Left ventricle myocardium inferior (tissue), 1 donor: ENCODE data around the gene TMEM14A. TPM values are rescaled to one million over a fixed set of nuclear protein-coding genes. Genes with fewer than 3 reads are reported as not detected.

ENCODE experiments used
- DNase-seq: peaks from one replicate; pipeline ENCODE4 v3.0.0-alpha.2; 2020
- H3K27ac ChIP-seq: fragments of 200-600 bp; replicated peaks from 2 replicates; pipeline ENCODE4 v1.8.0; 2021
- H3K27me3 ChIP-seq: fragments of 200-600 bp; 2 replicates; pipeline ENCODE4 v1.8.0; 2021; ENCODE audit warnings: low read depth
- H3K36me3 ChIP-seq: fragments of 200-600 bp; 2 replicates; pipeline ENCODE4 v1.8.0; 2021
- H3K4me1 ChIP-seq: fragments of 200-600 bp; 2 replicates; pipeline ENCODE4 v1.8.0; 2021
- H3K4me3 ChIP-seq: fragments of 200-600 bp; 2 replicates; pipeline ENCODE4 v1.8.0; 2021; ENCODE audit warnings: mild to moderate bottlenecking, moderate library complexity
- H3K9me3 ChIP-seq: fragments of 200-600 bp; replicated peaks from 2 replicates; pipeline ENCODE4 v1.8.0; 2021
- CTCF ChIP-seq: fragments of 200-600 bp; IDR thresholded peaks from 2 replicates; pipeline ENCODE4 v1.8.0; 2021; ENCODE audit warnings: antibody characterized with exemption, mild to moderate bottlenecking, borderline replicate concordance
- intact Hi-C: fragments of 100-400 bp; cut with micrococcal nuclease; formaldehyde crosslinking; loops from one replicate; pipeline ENCODE4 v1.11.0; 2022
- total RNA-seq: library from RNA; stranded (reverse); fragmentation: NEBNext Ultra II Directional; extraction: Animal tissue kit (Norgen Biotek cat#: 25700); gene quantifications from one replicate; pipeline ENCODE4 v1.2.1, GENCODE V29; 2021
- donor health status: DM: no; HTN: yes; CAD: no; lungs with severe emphysema.

Gene TMEM14A
- total RNA-seq, 1 donor from 2014 or later = 10.9 TPM

GRCh38 chr6:52681416-52681815 is 10.5 kb downstream of the TMEM14A start:
- intact Hi-C loops = no loop called here
- peaks cover 26% of the 10 kb centered on the region for H3K36me3 ChIP-seq

GRCh38 chr6:52686878-52687699 is 16.2 kb downstream of the TMEM14A start:
- H3K4me3 ChIP-seq = no peak overlapping the region
- intact Hi-C loops = no loop called here
- TF ChIP-seq CTCF = no peak
- no peak overlapping the region for H3K27ac ChIP-seq
- no peaks in the 10 kb centered on the region for H3K4me1 ChIP-seq
- H3K9me3 ChIP-seq = no peaks in the 10 kb centered on the region
- no peak for DNase-seq
- H3K27me3 ChIP-seq = no peaks in the 10 kb centered on the region
- H3K36me3 ChIP-seq = peaks cover 22% of the 10 kb centered on the region

More at GRCh38 chr6:52681416-52681815, 10.5 kb downstream of the TMEM14A start:
- Histone ChIP-seq H3K4me3 (no peak overlapping the region), H3K27me3 (no peaks in the 10 kb centered on the region), H3K9me3 (no peaks in the 10 kb centered on the region), H3K27ac (no peak overlapping the region), H3K4me1 (no peaks in the 10 kb centered on the region)
- TF ChIP-seq CTCF = no peak
- no peak for DNase-seq

- Histone ChIP-seq H3K4me3 (no peak overlapping the region), H3K27ac (no peak overlapping the region), H3K4me1 (no peaks in the 10 kb centered on the region), H3K9me3 (no peaks in the 10 kb centered on the region), H3K27me3 (no peaks in the 10 kb centered on the region), H3K36me3 (no peaks in the 10 kb centered on the region)
- DNase-seq = no peak
- no peak for TF ChIP-seq CTCF
- intact Hi-C loops = no loop called here
Observed at GRCh38 chr6:52689857-52690256, 18.9 kb downstream of the TMEM14A start.

GRCh38 chr6:52691718-52692117 is 20.8 kb downstream of the TMEM14A start:
- Histone ChIP-seq H3K4me1 (no peaks in the 10 kb centered on the region), H3K36me3 (no peaks in the 10 kb centered on the region), H3K27me3 (no peaks in the 10 kb centered on the region), H3K4me3 (no peak overlapping the region), H3K9me3 (no peaks in the 10 kb centered on the region), H3K27ac (no peak overlapping the region)
- DNase-seq = no peak
- no peak for TF ChIP-seq CTCF
- intact Hi-C loops = no loop called here

GRCh38 chr6:52693773-52694172 is 22.9 kb downstream of the TMEM14A start:
- no peak overlapping the region for H3K27ac ChIP-seq
- TF ChIP-seq CTCF = no peak
- H3K27me3 ChIP-seq = no peaks in the 10 kb centered on the region
- no peak overlapping the region for H3K4me3 ChIP-seq
- no peaks in the 10 kb centered on the region for H3K4me1 ChIP-seq
- no peaks in the 10 kb centered on the region for H3K36me3 ChIP-seq
- no peak for DNase-seq
- no peaks in the 10 kb centered on the region for H3K9me3 ChIP-seq
- intact Hi-C loops = no loop called here
